Renal cortical epithelial cell (primary cell): ENCODE measurements around the gene USP13. TPM values are rescaled to one million over a fixed set of nuclear protein-coding genes. Genes with fewer than 3 reads are reported as not detected.
"Not testable (repeated sequence)": the region's sequence is repeated elsewhere in the genome, so short reads cannot be mapped to it uniquely, and the experiment has no call there.

Experiments
- DNase-seq: peaks from one replicate; pipeline ENCODE4 v3.0.0-alpha.2; 2011; ENCODE audit warnings: low read depth
- total RNA-seq: library from RNA; depleted of rRNA; stranded (reverse); fragments of >200 nt; gene quantifications from 2 replicates; pipeline ENCODE4 v1.2.3, GENCODE V29; 2014

Gene USP13
- total RNA-seq = 6.3 and 14.8 TPM in 2 replicates

GRCh38 chr3:179652447-179653095 lies at the start of gene USP13:
Gene USP13 (plus strand): TSS chr3:179653040. CDS start chr3:179653226, 186 bp downstream.
- peak; percentile 63 for DNase-seq

GRCh38 chr3:179603321-179603720 lies 49.5 kb upstream of the USP13 start:
- DNase-seq = no peak

GRCh38 chr3:179603831-179604230 lies 49.0 kb upstream of the USP13 start:
- DNase-seq = peak; percentile 6

GRCh38 chr3:179604321-179605078 lies 48.3 kb upstream of the USP13 start, which contains the start of the genes MRPL47 and NDUFB5:
Gene MRPL47 (minus strand): TSS chr3:179604638. CDS start chr3:179604624, 14 bp downstream.
Gene NDUFB5 (plus strand): TSS chr3:179604794. CDS start chr3:179604816, 22 bp downstream.
- peak; percentile 95 for DNase-seq

- DNase-seq = no peak
These were observed 46.2 kb upstream of the USP13 start for GRCh38 chr3:179606534-179607085.

- no peak for DNase-seq
These were observed 43.7 kb upstream of the USP13 start for GRCh38 chr3:179608931-179609720.

GRCh38 chr3:179610066-179610465 lies 42.8 kb upstream of the USP13 start:
- no peak for DNase-seq

GRCh38 chr3:179613807-179614206 lies 39.0 kb upstream of the USP13 start:
- DNase-seq = peak; percentile 46

- no peak for DNase-seq
These were observed 37.2 kb upstream of the USP13 start for GRCh38 chr3:179615458-179616173.

GRCh38 chr3:179622023-179622422 lies 30.8 kb upstream of the USP13 start:
- no peak for DNase-seq

- DNase-seq = no peak
These were observed 28.4 kb upstream of the USP13 start for GRCh38 chr3:179624451-179624850.

GRCh38 chr3:179630753-179631451 lies 21.9 kb upstream of the USP13 start:
- no peak for DNase-seq

- DNase-seq = no peak
These were observed 12.4 kb upstream of the USP13 start for GRCh38 chr3:179640469-179640868.

GRCh38 chr3:179642871-179643270 lies 10.0 kb upstream of the USP13 start:
- no peak for DNase-seq

GRCh38 chr3:179643837-179644236 lies 9.0 kb upstream of the USP13 start:
- not testable (repeated sequence) for DNase-seq

- no peak for DNase-seq
These were observed 6.7 kb upstream of the USP13 start for GRCh38 chr3:179646177-179646576.

GRCh38 chr3:179651687-179652446 lies 973 bp upstream of the USP13 start:
- no peak for DNase-seq

- peak; percentile 60 for DNase-seq
These were observed 407 bp downstream of the USP13 start for GRCh38 chr3:179653096-179653797.

- no peak for DNase-seq
These were observed 2.4 kb downstream of the USP13 start for GRCh38 chr3:179655236-179655635.
